Astrocyte of the hippocampus (primary cell): Measurements from ENCODE around the gene INHBA.

Source experiments
- DNase-seq: peaks from one replicate; pipeline ENCODE4 v3.0.0; 2011; ENCODE audit warnings: low read depth, low spot score

The INHBA gene

GRCh38 chr7:41702635-41703371 lies at the start of gene INHBA:
Gene INHBA (minus strand): TSS chr7:41703090. CDS start chr7:41700374, 2,716 bp downstream.
- DNase-seq = peak; percentile 78

GRCh38 chr7:41752615-41753014 lies 49.7 kb upstream of the INHBA start:
- no peak for DNase-seq

- DNase-seq = no peak
Observed at GRCh38 chr7:41750661-41751540, 48.0 kb upstream of the INHBA start.

- DNase-seq = no peak
Observed at GRCh38 chr7:41747961-41748360, 45.1 kb upstream of the INHBA start.

- DNase-seq = no peak
Observed at GRCh38 chr7:41745451-41745850, 42.6 kb upstream of the INHBA start.

GRCh38 chr7:41744161-41744560 lies 41.3 kb upstream of the INHBA start:
- DNase-seq = peak; percentile 4

GRCh38 chr7:41742401-41743020 lies 39.6 kb upstream of the INHBA start:
- no peak for DNase-seq

- no peak for DNase-seq
Observed at GRCh38 chr7:41738806-41739205, 35.9 kb upstream of the INHBA start.

- no peak for DNase-seq
Observed at GRCh38 chr7:41738336-41738735, 35.4 kb upstream of the INHBA start.

GRCh38 chr7:41735206-41735605 lies 32.3 kb upstream of the INHBA start:
- DNase-seq = no peak

GRCh38 chr7:41732843-41733306 lies 30.0 kb upstream of the INHBA start:
- peak; percentile 18 for DNase-seq

GRCh38 chr7:41732436-41732785 lies 29.5 kb upstream of the INHBA start:
- DNase-seq = no peak

- DNase-seq = no peak
Observed at GRCh38 chr7:41731493-41732435, 28.9 kb upstream of the INHBA start.

- no peak for DNase-seq
Observed at GRCh38 chr7:41730668-41731067, 27.8 kb upstream of the INHBA start.

- no peak for DNase-seq
Observed at GRCh38 chr7:41730161-41730560, 27.3 kb upstream of the INHBA start.

GRCh38 chr7:41729059-41729458 lies 26.2 kb upstream of the INHBA start:
- no peak for DNase-seq

GRCh38 chr7:41725013-41725412 lies 22.1 kb upstream of the INHBA start:
- DNase-seq = no peak

GRCh38 chr7:41720886-41721285 lies 18.0 kb upstream of the INHBA start:
- no peak for DNase-seq

GRCh38 chr7:41720046-41720445 lies 17.2 kb upstream of the INHBA start:
- no peak for DNase-seq

GRCh38 chr7:41716691-41717090 lies 13.8 kb upstream of the INHBA start:
- DNase-seq = no peak

- DNase-seq = no peak
Observed at GRCh38 chr7:41715000-41715399, 12.1 kb upstream of the INHBA start.
